Smooth muscle cell (in vitro differentiated cells): ENCODE data around the gene DHH. TPM values are rescaled to one million over a fixed set of nuclear protein-coding genes. Genes with fewer than 3 reads are reported as not detected.
A peak's percentile ranks its signal among the peaks of the same experiment; 100 is the strongest.

ENCODE experiments used
- DNase-seq: peaks from one replicate; lab custom pipeline; 2025; ENCODE audit not compliant: unreplicated experiment; lab: John Stamatoyannopoulos, UW
- H2AFZ ChIP-seq: fragments of 200-600 bp; sonication (generic); 2 replicates; pipeline ENCODE4 v1.6.0; 2016; ENCODE audit warnings: antibody characterized with exemption, low read depth, mild to moderate bottlenecking
- H3F3A ChIP-seq: fragments of 200-600 bp; sonication (generic); 2 replicates; pipeline ENCODE4 v1.6.0; 2017; ENCODE audit warnings: antibody characterized with exemption, low read depth
- H3K27ac ChIP-seq: fragments of 200-600 bp; sonication (generic); 2 replicates; pipeline ENCODE4 v1.5.1; 2016; ENCODE audit warnings: low read depth, mild to moderate bottlenecking
- H3K27me3 ChIP-seq: fragments of 200-600 bp; sonication (generic); 2 replicates; pipeline ENCODE4 v1.6.1; 2016; ENCODE audit warnings: low read depth, mild to moderate bottlenecking
- H3K36me3 ChIP-seq: fragments of 200-600 bp; sonication (generic); 2 replicates; pipeline ENCODE4 v1.5.1; 2016; ENCODE audit warnings: low read depth
- H3K4me1 ChIP-seq: fragments of 200-600 bp; sonication (generic); 2 replicates; pipeline ENCODE4 v1.5.1; 2016; ENCODE audit warnings: low read depth
- H3K4me2 ChIP-seq: fragments of 200-600 bp; sonication (generic); 2 replicates; pipeline ENCODE4 v1.6.0; 2016; ENCODE audit warnings: mild to moderate bottlenecking
- H3K4me3 ChIP-seq: fragments of 200-600 bp; sonication (generic); 2 replicates; pipeline ENCODE4 v1.5.1; 2016; ENCODE audit warnings: mild to moderate bottlenecking
- H3K79me2 ChIP-seq: fragments of 200-600 bp; sonication (generic); 2 replicates; pipeline ENCODE4 v1.6.0; 2016; ENCODE audit warnings: low read depth, mild to moderate bottlenecking
- H3K9ac ChIP-seq: fragments of 200-600 bp; sonication (generic); 2 replicates; pipeline ENCODE4 v1.6.0; 2016; ENCODE audit warnings: low read depth
- H3K9me3 ChIP-seq: fragments of 200-600 bp; sonication (generic); replicated peaks from 2 replicates; pipeline ENCODE4 v1.5.1; 2016; ENCODE audit warnings: low read depth
- H4K20me1 ChIP-seq: fragments of 200-600 bp; sonication (generic); 2 replicates; pipeline ENCODE4 v1.6.0; 2016; ENCODE audit warnings: low read depth
- WGBS: methylation state at CpG from one replicate; pipeline ENCODE4 v1.1.7; 2016; ENCODE audit warnings: low lambda C conversion rate; 5-methylcytosine and 5-hydroxymethylcytosine counted together
- polyA plus RNA-seq: library from polyadenylated mRNA; unstranded; fragments of >200 nt; fragmentation: Nextera tagmentation; extraction: Ambion mirVana; gene quantifications from 2 replicates; pipeline ENCODE4 v1.2.1, GENCODE V29; 2016
- total RNA-seq: library from RNA; depleted of rRNA; stranded (reverse); fragments of >200 nt; gene quantifications from 2 replicates; pipeline ENCODE4 v1.2.3, GENCODE V29; 2014
- TF ChIP-seq, protein P1 (sequence below): fragments of 200-600 bp; sonication (generic); IDR thresholded peaks from 2 replicates; pipeline ENCODE4 v1.5.1; 2017; ENCODE audit warnings: borderline replicate concordance, mild to moderate bottlenecking, antibody characterized with exemption; ENCODE audit not compliant: insufficient read depth, poor library complexity, severe bottlenecking

Gene DHH
- total and polyA plus RNA-seq, 2 experiments from 2014 or later, result 0.04 TPM; not detected in 1

DNA sequence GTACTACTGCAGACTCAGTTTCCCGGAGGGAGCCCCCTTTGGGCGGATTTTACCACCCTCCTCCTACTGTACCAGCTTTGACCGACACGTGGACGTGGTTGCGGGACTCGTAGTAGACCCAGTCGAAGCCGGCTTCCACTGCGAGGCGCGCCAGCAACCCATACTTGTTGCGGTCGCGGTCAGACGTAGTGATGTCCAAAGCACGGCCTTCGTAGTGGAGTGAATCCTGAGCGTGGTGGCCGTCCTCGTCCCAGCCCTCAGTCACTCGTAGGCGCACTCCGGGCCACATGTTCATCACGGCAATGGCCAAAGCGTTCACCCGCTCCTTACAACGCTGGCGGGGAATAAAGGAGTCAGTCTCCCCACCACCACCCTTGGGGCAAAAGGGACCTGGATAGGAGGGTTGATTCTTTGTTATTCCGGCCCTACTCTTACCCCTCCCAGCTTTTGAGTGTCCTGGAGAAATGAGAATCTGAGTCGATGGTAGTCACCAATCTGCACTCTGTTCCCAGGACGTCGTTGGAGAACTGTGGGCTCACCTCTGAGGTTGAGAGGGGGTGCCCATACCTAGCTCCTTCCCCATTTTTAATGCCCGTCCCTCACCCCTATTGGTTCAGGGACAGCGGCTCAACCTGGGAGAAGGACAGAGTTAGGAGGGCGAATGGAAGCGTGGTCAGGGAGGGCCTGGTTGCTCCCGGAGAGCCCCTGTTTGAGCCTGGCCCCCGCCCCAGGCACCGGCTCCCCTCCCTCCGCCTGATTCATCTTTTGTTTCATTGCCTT is 3.4 kb downstream of the DHH start:
- H3K4me3 ChIP-seq, result no peak overlapping the region
- H3K79me2 ChIP-seq, result no peaks in the 10 kb centered on the region
- no peak for DNase-seq
- H4K20me1 ChIP-seq, result peaks cover 3% of the 10 kb centered on the region
- H3K4me2 ChIP-seq, result peak overlapping the region; percentile 86
- peaks cover 74% of the 10 kb centered on the region for H3K27me3 ChIP-seq
- TF ChIP-seq, protein P1, sequence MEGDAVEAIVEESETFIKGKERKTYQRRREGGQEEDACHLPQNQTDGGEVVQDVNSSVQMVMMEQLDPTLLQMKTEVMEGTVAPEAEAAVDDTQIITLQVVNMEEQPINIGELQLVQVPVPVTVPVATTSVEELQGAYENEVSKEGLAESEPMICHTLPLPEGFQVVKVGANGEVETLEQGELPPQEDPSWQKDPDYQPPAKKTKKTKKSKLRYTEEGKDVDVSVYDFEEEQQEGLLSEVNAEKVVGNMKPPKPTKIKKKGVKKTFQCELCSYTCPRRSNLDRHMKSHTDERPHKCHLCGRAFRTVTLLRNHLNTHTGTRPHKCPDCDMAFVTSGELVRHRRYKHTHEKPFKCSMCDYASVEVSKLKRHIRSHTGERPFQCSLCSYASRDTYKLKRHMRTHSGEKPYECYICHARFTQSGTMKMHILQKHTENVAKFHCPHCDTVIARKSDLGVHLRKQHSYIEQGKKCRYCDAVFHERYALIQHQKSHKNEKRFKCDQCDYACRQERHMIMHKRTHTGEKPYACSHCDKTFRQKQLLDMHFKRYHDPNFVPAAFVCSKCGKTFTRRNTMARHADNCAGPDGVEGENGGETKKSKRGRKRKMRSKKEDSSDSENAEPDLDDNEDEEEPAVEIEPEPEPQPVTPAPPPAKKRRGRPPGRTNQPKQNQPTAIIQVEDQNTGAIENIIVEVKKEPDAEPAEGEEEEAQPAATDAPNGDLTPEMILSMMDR, result no peak
- H2AFZ ChIP-seq, result no peak overlapping the region
- WGBS, result 69% methylated on average over 41 of the region's 41 CpGs
- H3F3A ChIP-seq, result no peaks in the 10 kb centered on the region
- H3K9ac ChIP-seq, result no peak overlapping the region
- no peaks in the 10 kb centered on the region for H3K36me3 ChIP-seq
- no peak overlapping the region for H3K27ac ChIP-seq
- H3K4me1 ChIP-seq, result peaks cover 33% of the 10 kb centered on the region
- no peaks in the 10 kb centered on the region for H3K9me3 ChIP-seq

DNA sequence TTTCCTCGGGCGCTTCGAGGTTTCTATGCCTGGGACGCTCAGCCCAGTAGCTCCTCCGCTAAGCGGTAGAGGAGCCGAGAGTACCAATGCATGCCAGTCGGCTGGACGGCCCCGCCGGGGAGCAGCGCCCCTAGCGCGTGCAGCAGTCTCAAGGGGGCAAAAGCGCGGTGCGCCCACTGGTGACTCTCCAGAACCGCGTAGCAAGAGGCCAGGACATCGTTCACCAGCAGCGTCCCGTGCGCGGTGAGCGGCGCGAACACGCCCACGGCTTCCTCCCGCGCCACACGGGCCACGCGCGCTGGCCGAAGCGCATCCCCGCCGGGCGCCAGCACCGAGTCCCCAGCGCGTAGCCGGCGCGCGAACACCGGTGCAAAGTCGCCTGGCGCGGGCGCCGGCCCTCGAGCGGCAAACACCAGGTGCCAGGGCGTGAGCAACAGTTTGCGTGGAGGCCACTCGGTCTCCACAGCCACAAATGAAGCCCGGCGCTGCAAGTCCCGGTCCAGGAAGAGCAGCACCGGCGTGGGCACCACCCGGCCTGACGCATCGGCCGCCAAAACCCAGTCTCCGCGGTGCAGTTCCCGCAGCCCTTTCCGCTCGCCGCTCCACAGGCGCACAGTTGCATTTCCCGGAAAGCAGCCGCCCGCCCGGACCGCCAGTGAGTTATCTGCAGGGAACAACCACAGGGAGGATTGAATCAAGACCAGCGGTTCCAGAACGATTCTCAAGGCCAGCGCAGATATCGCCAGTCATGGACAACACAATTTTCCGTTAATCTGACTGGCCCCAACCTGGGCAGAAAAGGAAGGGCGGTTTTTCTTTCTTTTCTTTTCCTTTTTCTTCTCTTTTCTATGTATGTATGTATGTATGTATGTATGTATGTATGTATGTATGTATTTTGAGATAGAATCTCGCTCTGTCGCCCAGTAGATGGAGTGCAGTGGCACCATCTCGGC is 4.5 kb downstream of the DHH start:
- Histone ChIP-seq H4K20me1 (no peaks in the 10 kb centered on the region), H2AFZ (no peak overlapping the region), H3K4me1 (peaks cover 33% of the 10 kb centered on the region), H3K36me3 (no peaks in the 10 kb centered on the region), H3K9me3 (no peaks in the 10 kb centered on the region), H3K9ac (no peak overlapping the region), H3K4me2 (peak overlapping the region; percentile 86), H3K27me3 (peaks cover 67% of the 10 kb centered on the region), H3K27ac (no peak overlapping the region), H3F3A (no peaks in the 10 kb centered on the region), H3K4me3 (peak overlapping the region; percentile 35), H3K79me2 (no peaks in the 10 kb centered on the region)
- TF ChIP-seq, protein P1, result peak; percentile 6
- DNase-seq, result no peak
- 8% methylated on average over 83 of the region's 88 CpGs for WGBS

DNA sequence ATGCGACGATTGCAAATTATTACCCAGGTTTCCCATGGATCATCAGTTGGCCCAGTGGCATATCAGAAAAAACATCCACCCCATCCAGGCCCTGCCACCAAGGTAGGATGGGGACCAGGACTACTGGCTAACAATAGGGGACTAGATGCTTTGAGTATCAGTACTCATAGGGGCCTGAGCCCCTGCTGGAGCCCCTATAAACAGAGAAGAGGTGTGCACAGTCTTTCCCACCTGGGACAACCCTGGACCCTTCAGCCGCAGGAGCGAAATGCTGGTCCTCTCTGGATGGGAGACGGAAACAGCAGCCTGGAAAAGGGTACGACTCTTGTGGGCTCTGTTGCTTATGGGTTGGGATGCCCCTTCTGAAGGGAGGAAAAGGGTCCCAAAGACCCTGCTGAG is 5.7 kb downstream of the DHH start:
- 75% methylated on average over 6 of the region's 6 CpGs for WGBS

More for the DNA sequence above, 5.7 kb downstream of the DHH start:
- Histone ChIP-seq H3K36me3 (no peaks in the 10 kb centered on the region), H2AFZ (no peak overlapping the region), H3K9ac (no peak overlapping the region), H3K4me1 (peaks cover 27% of the 10 kb centered on the region), H3K27ac (no peak overlapping the region), H4K20me1 (no peaks in the 10 kb centered on the region), H3K4me2 (no peak overlapping the region), H3K9me3 (no peaks in the 10 kb centered on the region), H3K79me2 (no peaks in the 10 kb centered on the region), H3K4me3 (no peak overlapping the region), H3F3A (no peaks in the 10 kb centered on the region), H3K27me3 (peaks cover 56% of the 10 kb centered on the region)
- DNase-seq, result no peak
- TF ChIP-seq, protein P1, result no peak
